HUES48 (cell line): ENCODE measurements around the gene LINGO4.

Source experiments
- H3K27ac ChIP-seq: one replicate; pipeline ENCODE4 v1.7.0; 2013; ENCODE audit warnings: low read depth, low read length, inconsistent platforms
- H3K27me3 ChIP-seq: 2 replicates; pipeline ENCODE4 v1.6.1; 2013; ENCODE audit warnings: mild to moderate bottlenecking, low read length; ENCODE audit not compliant: control insufficient read depth, insufficient read depth
- H3K36me3 ChIP-seq: 2 replicates; pipeline ENCODE4 v1.6.1; 2013; ENCODE audit warnings: low read length; ENCODE audit not compliant: control insufficient read depth, insufficient read depth
- H3K4me1 ChIP-seq: 2 replicates; pipeline ENCODE4 v1.6.1; 2013; ENCODE audit warnings: mild to moderate bottlenecking, low read length; ENCODE audit not compliant: control insufficient read depth, insufficient read depth
- H3K4me3 ChIP-seq: 2 replicates; pipeline ENCODE4 v1.5.1; 2013; ENCODE audit warnings: mild to moderate bottlenecking, low read depth, low read length
- H3K9ac ChIP-seq: 2 replicates; pipeline ENCODE4 v1.6.1; 2013; ENCODE audit warnings: mild to moderate bottlenecking, low read depth, low read length, moderate library complexity
- H3K9me3 ChIP-seq: 2 replicates; pipeline ENCODE4 v1.6.1; 2013; ENCODE audit warnings: low read length; ENCODE audit not compliant: control insufficient read depth, insufficient read depth

The LINGO4 gene

GRCh38 chr1:151823175-151823574, 18.0 kb upstream of the LINGO4 start:
- Histone ChIP-seq H3K27ac (no peak overlapping the region), H3K9ac (no peak overlapping the region), H3K9me3 (no peaks in the 10 kb centered on the region), H3K36me3 (no peaks in the 10 kb centered on the region), H3K4me3 (no peak overlapping the region), H3K4me1 (peaks cover 14% of the 10 kb centered on the region), H3K27me3 (0 out of 2 replicates have a peak, but pooled peaks cover 3% of the 10 kb centered on the region)

DNA sequence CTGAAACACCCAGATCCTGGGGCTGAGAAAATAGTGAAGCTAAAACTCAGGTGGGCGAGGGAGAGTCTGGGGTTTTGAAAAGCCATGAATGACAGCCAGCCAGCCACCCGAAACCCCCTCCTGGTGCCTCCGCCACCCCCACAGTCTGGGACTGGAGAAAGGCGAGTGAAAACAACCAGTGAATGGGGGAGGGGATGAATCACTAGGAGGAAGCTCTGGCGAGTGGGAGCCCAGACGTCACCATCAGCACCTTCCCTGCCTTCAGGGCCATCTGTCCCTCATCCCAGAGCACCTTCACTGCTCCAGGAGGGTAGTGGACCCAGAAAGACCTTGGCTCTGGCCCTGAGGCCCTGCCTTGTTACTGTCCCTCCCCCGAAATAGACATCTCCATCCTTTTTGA, 17.2 kb upstream of the LINGO4 start:
- Histone ChIP-seq H3K4me1 (peaks cover 14% of the 10 kb centered on the region), H3K9ac (no peak overlapping the region), H3K4me3 (no peak overlapping the region), H3K27me3 (0 out of 2 replicates have a peak, but pooled peaks cover 3% of the 10 kb centered on the region), H3K27ac (no peak overlapping the region), H3K9me3 (no peaks in the 10 kb centered on the region), H3K36me3 (no peaks in the 10 kb centered on the region)

GRCh38 chr1:151820940-151821339, 15.7 kb upstream of the LINGO4 start:
- H3K9me3 ChIP-seq, result no peaks in the 10 kb centered on the region
- H3K36me3 ChIP-seq, result no peaks in the 10 kb centered on the region
- H3K4me3 ChIP-seq, result no peak overlapping the region
- no peak overlapping the region for H3K9ac ChIP-seq
- H3K27ac ChIP-seq, result no peak overlapping the region
- H3K4me1 ChIP-seq, result peaks cover 9% of the 10 kb centered on the region; the same call in 1 of the 2 replicates
- H3K27me3 ChIP-seq, result 0 out of 2 replicates have a peak, but pooled peaks cover 3% of the 10 kb centered on the region

DNA sequence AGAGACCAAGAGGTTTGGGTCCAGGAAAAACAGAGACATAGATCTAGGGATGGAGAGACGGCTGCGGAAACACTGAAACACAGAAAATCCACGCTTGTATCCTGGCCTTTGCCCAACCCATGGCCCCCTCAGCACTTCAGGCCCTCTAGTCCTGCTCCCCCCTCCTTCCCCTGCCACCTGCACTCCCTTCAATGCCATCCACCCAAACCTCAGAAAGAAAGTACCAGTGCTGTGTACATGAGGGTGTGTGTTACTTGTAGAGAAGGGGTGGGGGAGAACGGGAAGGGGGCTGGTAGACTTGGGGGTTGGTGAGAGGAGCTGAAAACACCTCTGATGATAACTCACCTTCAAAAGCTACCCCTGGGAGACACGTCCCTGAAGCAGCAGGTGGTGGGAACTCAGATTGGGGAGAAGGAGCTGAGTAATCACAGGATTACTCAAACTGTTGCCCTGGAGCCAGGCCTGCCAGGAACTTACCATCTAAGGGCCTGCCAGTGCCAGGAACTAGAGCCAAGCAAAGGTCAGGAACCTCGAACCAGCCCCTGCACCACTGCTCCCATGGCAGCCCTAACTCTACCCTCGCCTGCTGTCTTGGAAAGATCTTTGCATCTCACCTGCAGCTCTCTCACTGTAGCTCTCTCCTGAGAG, 14.9 kb upstream of the LINGO4 start:
- H3K27me3 ChIP-seq, result 0 out of 2 replicates have a peak, but pooled peaks cover 3% of the 10 kb centered on the region

GRCh38 chr1:151819227-151819835, 14.1 kb upstream of the LINGO4 start:
- no peaks in the 10 kb centered on the region for H3K9me3 ChIP-seq
- 0 out of 2 replicates have a peak, but pooled peaks cover 3% of the 10 kb centered on the region for H3K4me1 ChIP-seq
- H3K36me3 ChIP-seq, result no peaks in the 10 kb centered on the region
- no peak overlapping the region for H3K9ac ChIP-seq
- 0 out of 2 replicates have a peak, but pooled peaks cover 3% of the 10 kb centered on the region for H3K27me3 ChIP-seq
- H3K4me3 ChIP-seq, result no peak overlapping the region
- H3K27ac ChIP-seq, result no peak overlapping the region

More for the DNA sequence above, 14.9 kb upstream of the LINGO4 start:
- no peak overlapping the region for H3K27ac ChIP-seq
- H3K4me1 ChIP-seq, result 0 out of 2 replicates have a peak, but pooled peaks cover 3% of the 10 kb centered on the region
- H3K4me3 ChIP-seq, result no peak overlapping the region
- no peaks in the 10 kb centered on the region for H3K9me3 ChIP-seq
- H3K9ac ChIP-seq, result no peak overlapping the region
- no peaks in the 10 kb centered on the region for H3K36me3 ChIP-seq

DNA sequence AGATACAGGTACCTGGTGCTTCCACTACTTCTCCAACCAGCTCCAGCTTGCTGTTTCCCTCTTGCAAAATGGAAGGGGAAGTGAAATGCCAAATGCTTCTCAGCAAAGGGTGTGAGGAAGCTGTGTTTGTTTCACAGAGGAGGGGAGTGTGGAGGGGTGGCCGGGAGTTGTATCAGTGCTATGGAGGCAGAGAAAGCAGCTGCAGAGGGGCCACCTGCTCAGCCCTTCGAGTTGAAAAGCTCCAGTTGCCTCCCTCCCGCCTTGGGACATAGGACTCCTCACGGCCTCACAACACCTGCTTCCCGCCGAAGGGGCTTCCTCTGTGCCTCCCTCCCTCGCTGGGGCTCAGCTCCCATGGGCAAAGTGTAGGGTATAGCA, 12.1 kb upstream of the LINGO4 start:
- Histone ChIP-seq H3K36me3 (no peaks in the 10 kb centered on the region), H3K9ac (no peak overlapping the region), H3K27me3 (0 out of 2 replicates have a peak, but pooled peaks cover under 1% of the 10 kb centered on the region), H3K9me3 (no peaks in the 10 kb centered on the region), H3K4me3 (no peak overlapping the region), H3K27ac (no peak overlapping the region), H3K4me1 (no peaks in the 10 kb centered on the region)

GRCh38 chr1:151816548-151817352, 11.5 kb upstream of the LINGO4 start:
- Histone ChIP-seq H3K9ac (no peak overlapping the region), H3K36me3 (no peaks in the 10 kb centered on the region), H3K4me1 (no peaks in the 10 kb centered on the region), H3K27ac (no peak overlapping the region), H3K9me3 (no peaks in the 10 kb centered on the region), H3K27me3 (no peaks in the 10 kb centered on the region), H3K4me3 (no peak overlapping the region)

GRCh38 chr1:151815716-151816327, 10.6 kb upstream of the LINGO4 start:
- H3K4me3 ChIP-seq, result no peak overlapping the region
- H3K9me3 ChIP-seq, result no peaks in the 10 kb centered on the region
- H3K27me3 ChIP-seq, result no peaks in the 10 kb centered on the region
- no peaks in the 10 kb centered on the region for H3K36me3 ChIP-seq
- H3K27ac ChIP-seq, result no peak overlapping the region
- H3K4me1 ChIP-seq, result 0 out of 2 replicates have a peak, but pooled peaks cover 4% of the 10 kb centered on the region
- no peak overlapping the region for H3K9ac ChIP-seq

- H3K27me3 ChIP-seq, result no peaks in the 10 kb centered on the region
- no peak overlapping the region for H3K27ac ChIP-seq
- H3K4me1 ChIP-seq, result peaks cover 7% of the 10 kb centered on the region; the same call in 1 of the 2 replicates
- no peaks in the 10 kb centered on the region for H3K36me3 ChIP-seq
- no peak overlapping the region for H3K9ac ChIP-seq
- H3K4me3 ChIP-seq, result no peak overlapping the region
- H3K9me3 ChIP-seq, result no peaks in the 10 kb centered on the region
Measured at GRCh38 chr1:151814971-151815545, 9.8 kb upstream of the LINGO4 start.

DNA sequence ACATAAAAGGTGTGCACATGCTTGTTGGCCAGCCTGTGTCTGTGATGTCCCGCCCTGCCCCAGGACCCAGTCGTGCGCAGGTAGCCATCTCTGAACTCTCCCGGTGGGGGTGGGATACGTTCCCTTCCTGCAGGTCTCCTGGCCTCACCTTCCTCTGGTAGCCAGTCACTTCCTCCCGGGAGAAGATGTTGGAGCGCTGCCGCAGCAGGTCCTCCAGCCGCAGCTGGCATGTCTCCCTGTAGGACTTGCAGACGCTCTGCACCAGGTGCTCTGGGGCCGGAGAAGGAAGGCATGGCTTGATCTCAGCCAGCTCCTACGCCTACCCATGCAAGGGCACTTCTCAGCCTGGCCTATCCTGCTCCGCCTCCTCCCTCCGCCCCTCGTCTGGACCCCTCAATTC, 9.2 kb upstream of the LINGO4 start:
- Histone ChIP-seq H3K9ac (no peak overlapping the region), H3K27me3 (no peaks in the 10 kb centered on the region), H3K36me3 (no peaks in the 10 kb centered on the region), H3K27ac (no peak overlapping the region), H3K9me3 (no peaks in the 10 kb centered on the region), H3K4me3 (no peak overlapping the region), H3K4me1 (peaks cover 12% of the 10 kb centered on the region)
